Neural cell (in vitro differentiated cells): Measurements from ENCODE around the gene LRRK2. TPM values are rescaled to one million over a fixed set of nuclear protein-coding genes. Genes with fewer than 3 reads are reported as not detected.

Source experiments
- H2AFZ ChIP-seq: fragments of 200-600, 300-800 bp; sonication (generic), shearing (Covaris generic); 2 replicates; pipeline ENCODE4 v1.6.0; 2014; ENCODE audit warnings: low read depth, mild to moderate bottlenecking, antibody characterized with exemption, low read length, moderate library complexity
- H3F3A ChIP-seq: fragments of 200-600 bp; shearing (Covaris generic); 2 replicates; pipeline ENCODE4 v1.6.1; 2016; ENCODE audit warnings: mild to moderate bottlenecking, moderate library complexity, mixed read lengths, antibody characterized with exemption, low read length; ENCODE audit not compliant: insufficient read depth, poor library complexity, severe bottlenecking
- H3K27ac ChIP-seq: fragments of 200-600, 300-800 bp; sonication (generic), shearing (Covaris generic); 2 replicates; pipeline ENCODE4 v1.5.1; 2014; ENCODE audit warnings: mild to moderate bottlenecking, low read length, moderate library complexity
- H3K27me3 ChIP-seq: fragments of 300-800, 200-600 bp; sonication (generic), shearing (Covaris generic); 2 replicates; pipeline ENCODE4 v1.6.0; 2014; ENCODE audit warnings: mild to moderate bottlenecking, low read depth, low read length, moderate library complexity; ENCODE audit not compliant: insufficient read depth
- H3K36me3 ChIP-seq: fragments of 300-800, 200-600 bp; sonication (generic), shearing (Covaris generic); 2 replicates; pipeline ENCODE4 v1.5.1; 2014; ENCODE audit warnings: mild to moderate bottlenecking, antibody characterized with exemption, low read length, moderate library complexity; ENCODE audit not compliant: insufficient read depth
- H3K4me2 ChIP-seq: fragments of 300-800, 200-600 bp; sonication (generic), shearing (Covaris generic); 2 replicates; pipeline ENCODE4 v1.6.0; 2014; ENCODE audit warnings: mild to moderate bottlenecking, low read length
- H3K4me3 ChIP-seq: fragments of 300-800, 200-600 bp; sonication (generic), shearing (Covaris generic); 2 replicates; pipeline ENCODE4 v1.5.1; 2014; ENCODE audit warnings: mild to moderate bottlenecking, low read length, moderate library complexity
- H3K79me2 ChIP-seq: fragments of 200-600 bp; shearing (Covaris generic); replicated peaks from 2 replicates; pipeline ENCODE4 v1.6.0; 2014; ENCODE audit warnings: mild to moderate bottlenecking, low read length, moderate library complexity; ENCODE audit not compliant: insufficient read depth
- H3K9ac ChIP-seq: fragments of 300-800, 200-600 bp; sonication (generic), shearing (Covaris generic); 2 replicates; pipeline ENCODE4 v1.6.1; 2016; ENCODE audit warnings: mild to moderate bottlenecking, low read length, mixed read lengths
- H3K9me2 ChIP-seq: fragments of 200-600 bp; shearing (Covaris generic); 2 replicates; pipeline ENCODE4 v1.6.1; 2016; ENCODE audit warnings: mild to moderate bottlenecking, low read length, mixed read lengths; ENCODE audit not compliant: insufficient read depth
- H3K9me3 ChIP-seq: fragments of 200-600, 300-800 bp; sonication (generic), shearing (Covaris generic); 2 replicates; pipeline ENCODE4 v1.6.1; 2016; ENCODE audit warnings: mild to moderate bottlenecking, mixed run types, low read length, moderate library complexity, mixed read lengths
- H4K20me1 ChIP-seq: fragments of 200-600 bp; shearing (Covaris generic); 2 replicates; pipeline ENCODE4 v1.6.1; 2016; ENCODE audit warnings: mild to moderate bottlenecking, mixed run types; ENCODE audit not compliant: insufficient read depth
- EP300 ChIP-seq: fragments of 450-650 bp; conservative IDR thresholded peaks from 2 replicates; pipeline ENCODE4 v1.6.1; 2014; ENCODE audit warnings: antibody characterized with exemption, mild to moderate bottlenecking, moderate library complexity; ENCODE audit not compliant: poor library complexity, severe bottlenecking
- EZH2 ChIP-seq: fragments of 200-600, 300-800 bp; shearing (Covaris generic), sonication (generic); IDR thresholded peaks from 2 replicates; pipeline ENCODE4 v1.6.1; 2014; ENCODE audit warnings: antibody characterized with exemption, low read length, borderline replicate concordance, mild to moderate bottlenecking; ENCODE audit not compliant: insufficient read depth, poor library complexity, severe bottlenecking
- MXI1 ChIP-seq: fragments of 450-650 bp; conservative IDR thresholded peaks from 2 replicates; pipeline ENCODE4 v1.6.1; 2014; ENCODE audit warnings: antibody characterized with exemption, mild to moderate bottlenecking; ENCODE audit not compliant: poor library complexity, severe bottlenecking
- POLR2AphosphoS5 ChIP-seq: IDR thresholded peaks from 2 replicates; pipeline ENCODE4 v1.6.1; 2012
- RAD21 ChIP-seq: fragments of 450-650 bp; conservative IDR thresholded peaks from 2 replicates; pipeline ENCODE4 v1.6.1; 2014; ENCODE audit warnings: antibody characterized with exemption, mild to moderate bottlenecking, moderate library complexity
- SMC3 ChIP-seq: fragments of 450-650 bp; conservative IDR thresholded peaks from 2 replicates; pipeline ENCODE4 v1.6.1; 2014; ENCODE audit warnings: antibody characterized with exemption, mild to moderate bottlenecking, moderate library complexity; ENCODE audit not compliant: poor library complexity
- TAF1 ChIP-seq: IDR thresholded peaks from 2 replicates; pipeline ENCODE4 v1.6.1; 2012; ENCODE audit warnings: low read depth
- polyA plus RNA-seq: library from polyadenylated mRNA; depleted of rRNA; stranded (reverse); fragments of >200 nt; gene quantifications from 2 replicates; pipeline ENCODE4 v1.2.3, GENCODE V29; 2014
- TF ChIP-seq, protein P1 (sequence below): IDR thresholded peaks from 2 replicates; pipeline ENCODE4 v1.6.1; 2012; ENCODE audit warnings: borderline replicate concordance
- TF ChIP-seq, protein P2 (sequence below): fragments of 450-650 bp; IDR thresholded peaks from 2 replicates; pipeline ENCODE4 v1.5.1; 2014; ENCODE audit warnings: antibody characterized with exemption, mild to moderate bottlenecking, moderate library complexity; ENCODE audit not compliant: poor library complexity, severe bottlenecking

LRRK2 gene
- polyA plus RNA-seq, 1 donor from 2014 or later = 0.54 TPM

DNA sequence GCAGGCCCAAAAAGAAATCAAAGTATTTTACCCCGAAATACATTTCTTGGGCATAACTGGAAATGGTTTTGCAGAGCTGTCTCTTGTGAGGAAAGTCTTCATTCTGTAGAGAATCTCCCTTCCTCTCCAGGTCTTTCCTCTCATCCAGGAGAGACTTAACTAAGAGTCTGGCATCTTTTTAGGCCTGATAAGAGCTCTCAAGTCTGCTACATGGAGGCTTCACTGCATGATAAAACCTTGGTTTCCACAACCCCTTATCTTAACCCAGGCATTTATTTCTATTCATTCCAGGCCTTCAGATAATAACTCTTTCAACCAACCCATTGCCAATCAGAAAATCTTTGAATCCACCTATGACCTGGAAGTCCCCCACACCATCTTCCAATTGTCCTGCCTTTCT lies 41.1 kb upstream of the LRRK2 start:
- H3K27ac ChIP-seq = no peak overlapping the region
- no peaks in the 10 kb centered on the region for H3K9me2 ChIP-seq
- no peaks in the 10 kb centered on the region for H3K79me2 ChIP-seq
- no peaks in the 10 kb centered on the region for H3F3A ChIP-seq
- H3K9me3 ChIP-seq = no peaks in the 10 kb centered on the region
- no peak overlapping the region for H3K9ac ChIP-seq
- no peaks in the 10 kb centered on the region for H4K20me1 ChIP-seq
- no peak overlapping the region for H2AFZ ChIP-seq
- no peaks in the 10 kb centered on the region for H3K36me3 ChIP-seq
- H3K27me3 ChIP-seq = no peaks in the 10 kb centered on the region
- TF ChIP-seq MXI1 (no peak), EZH2 (no peak), EP300 (no peak), TAF1 (no peak), SMC3 (no peak), POLR2AphosphoS5 (no peak)
- TF ChIP-seq, protein P1, sequence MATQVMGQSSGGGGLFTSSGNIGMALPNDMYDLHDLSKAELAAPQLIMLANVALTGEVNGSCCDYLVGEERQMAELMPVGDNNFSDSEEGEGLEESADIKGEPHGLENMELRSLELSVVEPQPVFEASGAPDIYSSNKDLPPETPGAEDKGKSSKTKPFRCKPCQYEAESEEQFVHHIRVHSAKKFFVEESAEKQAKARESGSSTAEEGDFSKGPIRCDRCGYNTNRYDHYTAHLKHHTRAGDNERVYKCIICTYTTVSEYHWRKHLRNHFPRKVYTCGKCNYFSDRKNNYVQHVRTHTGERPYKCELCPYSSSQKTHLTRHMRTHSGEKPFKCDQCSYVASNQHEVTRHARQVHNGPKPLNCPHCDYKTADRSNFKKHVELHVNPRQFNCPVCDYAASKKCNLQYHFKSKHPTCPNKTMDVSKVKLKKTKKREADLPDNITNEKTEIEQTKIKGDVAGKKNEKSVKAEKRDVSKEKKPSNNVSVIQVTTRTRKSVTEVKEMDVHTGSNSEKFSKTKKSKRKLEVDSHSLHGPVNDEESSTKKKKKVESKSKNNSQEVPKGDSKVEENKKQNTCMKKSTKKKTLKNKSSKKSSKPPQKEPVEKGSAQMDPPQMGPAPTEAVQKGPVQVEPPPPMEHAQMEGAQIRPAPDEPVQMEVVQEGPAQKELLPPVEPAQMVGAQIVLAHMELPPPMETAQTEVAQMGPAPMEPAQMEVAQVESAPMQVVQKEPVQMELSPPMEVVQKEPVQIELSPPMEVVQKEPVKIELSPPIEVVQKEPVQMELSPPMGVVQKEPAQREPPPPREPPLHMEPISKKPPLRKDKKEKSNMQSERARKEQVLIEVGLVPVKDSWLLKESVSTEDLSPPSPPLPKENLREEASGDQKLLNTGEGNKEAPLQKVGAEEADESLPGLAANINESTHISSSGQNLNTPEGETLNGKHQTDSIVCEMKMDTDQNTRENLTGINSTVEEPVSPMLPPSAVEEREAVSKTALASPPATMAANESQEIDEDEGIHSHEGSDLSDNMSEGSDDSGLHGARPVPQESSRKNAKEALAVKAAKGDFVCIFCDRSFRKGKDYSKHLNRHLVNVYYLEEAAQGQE = no peak
- TF ChIP-seq, protein P2, sequence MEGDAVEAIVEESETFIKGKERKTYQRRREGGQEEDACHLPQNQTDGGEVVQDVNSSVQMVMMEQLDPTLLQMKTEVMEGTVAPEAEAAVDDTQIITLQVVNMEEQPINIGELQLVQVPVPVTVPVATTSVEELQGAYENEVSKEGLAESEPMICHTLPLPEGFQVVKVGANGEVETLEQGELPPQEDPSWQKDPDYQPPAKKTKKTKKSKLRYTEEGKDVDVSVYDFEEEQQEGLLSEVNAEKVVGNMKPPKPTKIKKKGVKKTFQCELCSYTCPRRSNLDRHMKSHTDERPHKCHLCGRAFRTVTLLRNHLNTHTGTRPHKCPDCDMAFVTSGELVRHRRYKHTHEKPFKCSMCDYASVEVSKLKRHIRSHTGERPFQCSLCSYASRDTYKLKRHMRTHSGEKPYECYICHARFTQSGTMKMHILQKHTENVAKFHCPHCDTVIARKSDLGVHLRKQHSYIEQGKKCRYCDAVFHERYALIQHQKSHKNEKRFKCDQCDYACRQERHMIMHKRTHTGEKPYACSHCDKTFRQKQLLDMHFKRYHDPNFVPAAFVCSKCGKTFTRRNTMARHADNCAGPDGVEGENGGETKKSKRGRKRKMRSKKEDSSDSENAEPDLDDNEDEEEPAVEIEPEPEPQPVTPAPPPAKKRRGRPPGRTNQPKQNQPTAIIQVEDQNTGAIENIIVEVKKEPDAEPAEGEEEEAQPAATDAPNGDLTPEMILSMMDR = no peak
- no peak overlapping the region for H3K4me3 ChIP-seq
- H3K4me2 ChIP-seq = no peak overlapping the region

DNA sequence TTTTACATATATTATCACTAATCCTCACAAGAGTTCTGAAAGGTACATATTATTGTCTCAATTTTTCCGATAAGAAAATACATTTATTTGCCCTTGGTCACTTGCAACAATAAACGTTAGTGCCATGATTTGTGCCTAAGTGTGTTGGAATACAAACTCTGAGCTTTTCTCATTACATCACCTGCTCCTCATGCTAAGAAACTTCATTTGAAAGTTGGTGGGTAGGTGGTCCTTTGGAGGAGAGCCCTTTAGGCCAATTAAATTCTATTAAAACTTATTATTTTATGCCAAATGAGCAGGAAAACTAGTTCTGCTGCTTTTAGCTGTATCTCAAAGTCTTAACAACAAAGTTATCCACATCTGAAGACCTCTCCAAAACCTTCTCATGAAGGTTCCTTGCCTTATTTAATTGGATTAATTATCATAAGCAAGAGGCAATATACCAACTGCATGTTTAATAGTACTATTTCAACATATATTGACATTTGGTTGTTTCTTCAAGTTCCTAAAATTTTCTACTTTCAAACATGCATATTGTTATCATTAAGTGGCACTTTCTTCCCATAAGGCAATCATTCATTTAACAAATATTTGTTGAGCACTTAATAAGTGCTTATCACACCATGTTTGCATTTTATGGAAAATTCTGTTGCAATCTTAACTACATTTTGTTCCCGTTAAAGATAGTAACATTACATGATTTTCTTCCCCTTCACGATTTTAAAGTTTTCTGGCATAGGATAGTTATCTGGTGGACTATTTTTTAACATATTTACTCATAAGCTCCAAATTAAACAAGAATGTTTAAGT lies 40.1 kb upstream of the LRRK2 start:
- Histone ChIP-seq H3K27me3 (no peaks in the 10 kb centered on the region), H3K9me2 (no peaks in the 10 kb centered on the region), H3K9ac (no peak overlapping the region), H3K79me2 (no peaks in the 10 kb centered on the region), H3K36me3 (no peaks in the 10 kb centered on the region), H3K4me2 (no peak overlapping the region), H3F3A (no peaks in the 10 kb centered on the region), H3K4me3 (no peak overlapping the region), H3K9me3 (no peaks in the 10 kb centered on the region), H4K20me1 (no peaks in the 10 kb centered on the region), H2AFZ (no peak overlapping the region), H3K27ac (no peak overlapping the region)
- TF ChIP-seq SMC3 = no peak
- TF ChIP-seq TAF1 = no peak
- TF ChIP-seq RAD21 = no peak
- TF ChIP-seq, protein P2 = no peak
- no peak for TF ChIP-seq MXI1
- TF ChIP-seq POLR2AphosphoS5 = no peak
- TF ChIP-seq, protein P1 = no peak
- TF ChIP-seq EP300 = no peak
- TF ChIP-seq EZH2 = no peak
